IPS DF 4.7 (cell line): ENCODE measurements around the gene CDC42BPA.
"Not testable (repeated sequence)": the region's sequence is repeated elsewhere in the genome, so short reads cannot be mapped to it uniquely, and the experiment has no call there.

Experiments
- DNase-seq: peaks from one replicate; pipeline ENCODE4 v3.0.0-alpha.2; 2013; ENCODE audit warnings: low spot score; ENCODE audit errors: extremely low read depth

CDC42BPA gene

DNA sequence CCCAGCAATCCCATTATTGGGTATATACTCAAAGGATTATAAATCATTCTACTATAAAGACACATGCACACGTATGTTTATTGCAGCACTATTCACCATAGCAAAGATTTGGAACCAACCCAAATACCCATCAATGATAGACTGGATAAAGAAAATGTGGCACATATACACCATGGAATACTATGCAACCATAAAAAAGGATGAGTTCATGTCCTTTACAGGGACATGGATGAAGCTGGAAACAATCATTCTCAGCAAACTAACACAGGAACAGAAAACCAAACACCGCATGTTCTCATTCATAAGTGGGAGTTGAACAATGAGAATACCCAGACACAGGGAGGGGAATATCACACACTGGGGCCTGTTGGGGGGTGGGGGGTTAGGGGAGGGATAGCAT, 318.7 kb downstream of the CDC42BPA start:
- DNase-seq: not testable (repeated sequence)

DNA sequence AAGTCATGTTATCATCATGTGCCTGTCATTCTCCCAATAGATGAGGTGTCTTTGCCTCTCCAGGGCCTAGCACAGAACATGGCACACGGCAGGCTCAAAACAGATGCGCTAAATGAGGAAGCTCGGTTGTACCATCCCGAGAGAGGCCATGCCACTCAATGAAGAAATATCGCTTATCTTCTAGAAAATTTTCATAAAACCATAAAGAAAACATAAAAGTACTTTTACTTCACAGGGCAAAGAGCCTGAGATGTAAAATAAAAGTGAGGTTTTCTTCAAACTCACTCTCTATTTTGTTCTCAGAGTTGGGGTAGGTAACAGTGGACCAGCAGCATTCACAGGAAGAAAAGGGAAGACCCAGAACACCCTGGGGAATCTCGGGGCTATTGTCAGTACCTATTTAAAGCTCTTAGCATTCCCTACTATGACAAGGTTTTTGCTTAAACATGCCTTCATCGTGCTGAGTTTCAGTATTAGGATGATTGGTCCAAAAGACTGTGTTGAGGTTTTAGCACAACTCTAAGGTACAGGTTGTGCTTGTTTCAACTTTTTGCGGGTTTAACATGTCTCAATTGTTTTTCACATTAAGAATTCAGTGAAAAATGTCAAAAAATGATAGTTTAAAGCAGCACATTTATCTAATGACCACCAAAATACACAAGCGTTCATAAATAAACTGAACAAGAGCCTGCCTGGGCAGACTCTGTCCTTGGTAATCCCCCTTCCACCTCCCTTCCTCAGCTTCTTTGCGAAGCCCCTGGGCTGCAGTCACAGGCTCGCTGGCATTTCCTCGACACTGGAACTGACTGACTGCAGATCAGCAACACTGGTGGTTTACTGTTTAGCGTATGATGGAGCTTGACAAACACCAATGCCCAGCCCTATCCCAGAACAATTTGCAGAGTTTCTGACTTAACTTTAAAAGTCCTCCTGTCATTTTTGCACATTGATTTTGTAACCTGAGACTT, 322.6 kb downstream of the CDC42BPA start:
- no peak for DNase-seq

GRCh38 chr1:226994586-226995364, 323.5 kb downstream of the CDC42BPA start:
- no peak for DNase-seq

DNA sequence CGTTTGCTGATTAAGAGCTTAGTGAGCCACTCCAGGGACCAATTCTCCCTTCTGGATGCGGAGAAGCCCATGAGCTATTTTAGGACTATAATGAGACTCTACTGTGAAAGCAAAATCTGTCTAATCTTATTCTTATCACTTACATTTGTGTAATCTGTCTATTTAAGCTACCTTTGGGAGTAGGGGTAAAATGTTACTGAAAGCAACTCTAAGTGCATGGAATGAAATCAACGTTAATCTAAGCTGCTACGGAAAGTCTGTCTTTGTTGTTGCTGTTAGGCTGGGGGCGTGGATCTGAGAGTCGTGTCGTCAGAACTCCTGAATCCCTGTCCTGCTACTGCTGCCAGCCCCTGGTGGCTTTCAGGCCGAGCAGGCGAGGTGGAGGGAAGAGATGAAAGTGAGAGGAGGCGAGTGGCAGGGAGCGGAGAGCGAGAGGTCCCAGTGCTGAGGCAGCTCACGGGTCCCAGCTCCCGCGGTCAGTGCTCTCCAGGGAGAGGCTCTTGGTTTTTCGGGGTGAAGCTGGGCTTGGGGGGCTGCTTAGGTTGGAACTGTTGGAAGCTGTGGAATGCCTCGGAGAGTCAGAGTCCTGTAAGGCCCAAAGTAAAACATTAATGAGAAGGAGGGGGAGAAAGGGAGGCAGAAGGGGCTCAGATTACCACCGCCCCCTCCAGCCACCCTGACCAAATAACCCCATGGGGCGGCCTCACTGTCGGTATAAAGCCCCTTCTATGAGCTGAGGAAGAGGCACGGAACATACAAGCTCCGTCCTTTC, 324.3 kb downstream of the CDC42BPA start:
- DNase-seq: no peak

DNA sequence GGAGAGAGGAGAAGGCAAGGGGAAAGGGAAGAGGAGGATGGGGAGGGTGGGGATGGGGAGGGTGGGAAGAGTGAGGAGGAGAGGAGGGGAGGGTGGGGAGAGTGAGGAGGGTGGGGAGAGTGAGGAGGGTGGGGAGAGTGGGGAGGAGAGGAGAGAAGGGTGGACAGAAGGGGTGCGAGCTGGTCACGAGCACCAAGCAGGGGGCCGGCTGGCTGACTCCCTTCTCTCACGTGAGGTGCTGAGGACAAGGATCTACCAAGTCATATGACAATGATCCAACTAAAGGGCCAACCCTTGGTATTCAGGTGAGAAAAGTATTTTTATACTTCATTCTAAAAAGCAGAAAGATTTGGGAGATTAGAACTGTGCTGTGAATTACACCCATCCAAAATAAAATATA, 326.4 kb downstream of the CDC42BPA start:
- no peak for DNase-seq

GRCh38 chr1:226990133-226990716, 328.1 kb downstream of the CDC42BPA start:
- no peak for DNase-seq

DNA sequence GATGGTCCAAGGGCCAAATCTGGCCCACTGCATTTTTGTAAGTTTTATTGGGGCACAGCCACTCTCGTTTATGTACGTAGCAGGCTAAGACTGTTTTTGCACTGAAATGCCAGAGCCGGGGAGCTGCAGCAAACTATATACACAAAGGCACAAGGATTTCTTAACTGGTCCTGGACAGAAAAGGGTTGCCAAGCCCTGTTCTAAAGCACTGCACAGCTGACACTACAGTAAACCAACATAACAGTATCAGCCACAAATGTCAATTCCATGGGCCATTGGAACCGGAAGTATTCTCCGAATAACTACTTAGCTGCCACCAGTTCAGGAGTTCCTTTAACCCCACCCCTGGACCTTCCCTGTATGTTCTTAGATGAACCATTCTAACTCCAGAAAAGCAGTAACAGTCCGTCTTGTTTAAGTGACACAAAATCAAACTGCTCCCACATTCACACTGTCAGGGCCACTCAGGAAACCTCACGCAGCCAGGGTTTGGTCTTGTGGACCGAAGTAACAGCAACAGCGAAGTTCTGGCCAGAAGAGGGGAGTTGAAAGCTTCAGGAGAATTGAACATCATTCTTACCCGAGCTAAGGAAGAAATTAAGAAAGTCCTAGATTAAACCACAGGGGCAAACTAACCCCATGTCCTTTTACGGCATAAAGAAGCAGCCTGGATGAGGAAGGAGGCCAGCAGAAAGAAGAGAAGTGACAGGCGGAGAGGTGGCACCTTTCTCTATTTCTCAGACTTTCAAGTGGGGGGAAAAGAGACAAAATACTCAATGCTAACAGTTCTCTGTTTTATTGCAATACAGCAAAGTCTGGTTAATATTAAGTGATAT, 329.0 kb downstream of the CDC42BPA start:
- DNase-seq: no peak

- no peak for DNase-seq
Measured at GRCh38 chr1:226988334-226988666, 330.0 kb downstream of the CDC42BPA start.

- no peak for DNase-seq
Measured at GRCh38 chr1:226987623-226988333, 330.5 kb downstream of the CDC42BPA start.

DNA sequence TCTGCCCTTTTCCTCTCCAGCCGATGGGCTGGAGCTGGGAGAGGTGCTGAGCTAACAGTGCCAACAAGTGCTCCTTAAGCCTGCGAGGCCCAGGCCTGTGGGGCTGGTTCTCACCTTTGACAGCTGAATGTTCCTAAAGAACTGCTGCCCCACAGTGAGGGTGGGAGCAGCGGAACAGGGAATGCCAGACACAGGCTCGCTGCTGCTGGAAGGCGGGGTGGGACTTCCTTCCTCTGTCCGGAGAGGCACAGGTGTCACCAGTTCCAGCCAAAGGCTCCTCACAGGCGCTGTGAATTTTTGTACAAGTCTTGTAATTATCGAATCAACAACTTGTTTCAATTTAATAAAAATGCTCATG, 331.1 kb downstream of the CDC42BPA start:
- no peak for DNase-seq

- DNase-seq: no peak
Measured at GRCh38 chr1:226986496-226987178, 331.7 kb downstream of the CDC42BPA start.

DNA sequence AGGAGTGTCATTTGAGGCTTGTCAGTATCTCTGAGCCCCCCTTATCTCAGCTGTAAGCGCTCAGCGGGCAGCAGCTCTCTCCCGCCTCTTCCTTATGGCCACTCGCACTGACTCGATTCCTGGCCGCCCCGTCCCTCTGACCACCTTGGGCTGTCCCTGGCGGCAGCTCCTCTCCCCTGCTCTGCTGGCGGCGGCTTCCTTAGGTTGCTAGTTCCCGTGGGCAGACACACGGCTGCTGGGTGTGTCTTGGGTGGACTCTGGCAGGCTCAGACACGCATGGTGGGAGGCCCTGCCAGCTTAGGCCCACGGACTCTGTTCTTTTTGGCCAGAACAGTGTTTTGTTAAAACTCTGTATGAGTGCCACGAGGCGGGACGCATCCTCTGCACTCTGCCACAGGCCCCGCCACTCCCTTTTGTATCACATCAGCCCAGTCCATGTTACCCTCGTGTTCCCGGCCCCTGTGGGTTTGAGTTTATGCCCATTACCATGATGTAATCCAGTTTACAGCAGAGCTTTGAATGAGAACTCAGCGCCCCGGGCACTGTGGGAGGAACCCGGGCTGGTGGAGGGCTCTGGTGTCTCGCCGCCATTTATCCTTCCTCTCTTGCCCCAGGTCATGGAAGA, 332.3 kb downstream of the CDC42BPA start:
- no peak for DNase-seq

DNA sequence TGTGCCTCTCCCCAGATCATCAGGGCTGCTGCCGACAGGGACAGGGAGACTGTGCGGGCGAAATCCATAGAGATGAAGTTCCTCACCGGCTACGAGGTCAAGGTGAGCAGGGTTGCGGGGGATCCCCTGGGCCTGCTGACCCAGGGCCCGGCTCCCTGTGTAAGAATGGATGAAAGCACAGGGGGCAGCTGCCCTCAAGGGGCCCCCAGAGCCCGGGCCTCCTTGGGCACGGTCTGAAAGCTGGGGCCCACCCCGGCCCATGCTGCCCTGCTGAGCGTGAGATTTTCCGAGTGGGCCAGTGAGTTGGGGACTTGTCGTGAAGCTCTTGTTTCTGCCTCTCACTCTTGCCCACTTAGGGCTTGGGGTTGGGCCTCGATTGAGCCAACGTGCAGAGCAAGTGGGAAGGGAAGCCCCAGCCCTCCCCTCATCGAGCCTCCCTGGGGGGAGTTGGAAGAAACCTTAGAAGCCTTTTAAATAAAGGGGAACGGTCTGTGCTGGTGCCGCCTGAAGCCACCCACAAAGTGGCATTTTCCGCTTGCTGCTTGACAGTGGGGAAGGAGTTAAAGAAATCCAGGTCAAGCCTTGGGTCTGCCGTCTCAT, 333.0 kb downstream of the CDC42BPA start:
- no peak for DNase-seq

DNA sequence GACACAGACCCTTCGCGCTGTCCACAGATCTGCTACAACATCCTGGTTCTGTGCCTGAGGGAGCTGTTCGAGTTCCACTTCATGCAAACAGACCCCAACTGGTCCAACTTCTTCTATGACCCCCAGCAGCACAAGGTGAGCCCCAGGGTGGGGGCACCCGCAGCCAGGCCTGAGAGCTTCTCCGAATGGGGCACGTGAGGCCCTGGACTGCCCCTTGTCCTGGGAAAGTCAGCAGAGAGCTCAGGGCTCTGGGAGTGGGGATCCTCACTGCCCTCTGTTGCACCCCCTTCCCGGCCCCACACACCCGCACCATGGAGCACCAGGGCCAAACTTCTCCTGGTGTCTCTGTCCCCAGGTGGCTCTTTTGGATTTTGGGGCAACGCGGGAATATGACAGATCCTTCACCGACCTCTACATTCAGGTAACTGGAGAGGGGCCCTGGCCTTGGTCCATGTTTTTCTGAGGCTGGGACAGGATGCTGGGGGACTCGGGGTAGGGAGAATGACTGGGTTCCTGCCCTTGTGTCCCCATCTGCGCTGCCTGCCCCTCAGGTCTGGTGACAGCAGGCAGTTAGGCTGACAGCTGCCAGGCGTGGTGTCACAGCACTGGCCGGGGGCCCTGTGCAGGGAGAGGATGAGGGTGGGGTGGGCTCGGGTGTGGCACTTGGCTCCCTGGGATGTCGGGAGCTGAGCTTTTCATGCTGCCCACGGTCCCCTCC, 333.6 kb downstream of the CDC42BPA start:
- DNase-seq: no peak

DNA sequence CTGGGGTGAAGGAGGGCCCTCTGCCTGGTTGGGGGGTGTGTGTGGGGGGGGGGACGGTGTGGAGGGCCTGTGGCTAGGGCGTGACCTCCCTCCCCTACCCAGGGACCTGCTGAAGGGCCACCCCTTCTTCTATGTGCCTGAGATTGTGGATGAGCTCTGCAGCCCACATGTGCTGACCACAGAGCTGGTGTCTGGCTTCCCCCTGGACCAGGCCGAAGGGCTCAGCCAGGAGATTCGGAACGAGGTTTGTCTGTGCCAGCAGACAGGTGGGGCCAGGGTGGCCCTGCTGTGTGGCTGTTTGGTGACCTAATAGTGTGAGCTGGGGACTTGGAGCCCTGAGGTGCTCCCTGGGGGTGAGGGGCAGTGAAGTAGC, 334.3 kb downstream of the CDC42BPA start:
- DNase-seq: no peak

- no peak for DNase-seq
Measured at GRCh38 chr1:226983247-226983991, 334.9 kb downstream of the CDC42BPA start.
